ENCODE data around the gene TPH2.

Gene TPH2

GRCh38 chr12:71938728-71939385 is at the start of gene TPH2:
Gene TPH2, plus strand, starts transcription at chr12:71938845. Its CDS starts 142 bp downstream, at chr12:71938987.
- DNase-seq, result no peak

GRCh38 chr12:71890475-71890874 is 48.2 kb upstream of the TPH2 start:
- DNase-seq, result no peak

- no peak for DNase-seq
These were observed 46.6 kb upstream of the TPH2 start for GRCh38 chr12:71892059-71892458.

- no peak for DNase-seq
These were observed 42.3 kb upstream of the TPH2 start for GRCh38 chr12:71896205-71896882.

- no peak for DNase-seq
These were observed 38.6 kb upstream of the TPH2 start for GRCh38 chr12:71900091-71900490.

- DNase-seq, result no peak
These were observed 34.0 kb upstream of the TPH2 start for GRCh38 chr12:71904629-71905028.

GRCh38 chr12:71935594-71935993 is 3.1 kb upstream of the TPH2 start:
- DNase-seq, result no peak

GRCh38 chr12:71940068-71940467 is 1.4 kb downstream of the TPH2 start:
- DNase-seq, result no peak

GRCh38 chr12:71941174-71941573 is 2.5 kb downstream of the TPH2 start:
- no peak for DNase-seq

- DNase-seq, result no peak
These were observed 3.6 kb downstream of the TPH2 start for GRCh38 chr12:71942259-71942658.

GRCh38 chr12:71942703-71943102 is 4.1 kb downstream of the TPH2 start:
- no peak for DNase-seq

GRCh38 chr12:71945121-71945520 is 6.5 kb downstream of the TPH2 start:
- DNase-seq, result no peak

- no peak for DNase-seq
These were observed 7.2 kb downstream of the TPH2 start for GRCh38 chr12:71945883-71946282.

GRCh38 chr12:71947645-71948105 is 9.0 kb downstream of the TPH2 start:
- peak; percentile 93 for DNase-seq

GRCh38 chr12:71948390-71948789 is 9.7 kb downstream of the TPH2 start:
- peak; percentile 23 for DNase-seq

- no peak for DNase-seq
These were observed 11.0 kb downstream of the TPH2 start for GRCh38 chr12:71949646-71950045.

GRCh38 chr12:71950404-71950803 is 11.8 kb downstream of the TPH2 start:
- no peak for DNase-seq

GRCh38 chr12:71950819-71951218 is 12.2 kb downstream of the TPH2 start:
- DNase-seq, result no peak

GRCh38 chr12:71954083-71954778 is 15.6 kb downstream of the TPH2 start:
- DNase-seq, result no peak

GRCh38 chr12:71954861-71955260 is 16.2 kb downstream of the TPH2 start:
- DNase-seq, result no peak

GRCh38 chr12:71955970-71956369 is 17.3 kb downstream of the TPH2 start:
- DNase-seq, result no peak

GRCh38 chr12:71958056-71958455 is 19.4 kb downstream of the TPH2 start:
- no peak for DNase-seq

- DNase-seq, result no peak
These were observed 19.8 kb downstream of the TPH2 start for GRCh38 chr12:71958457-71958856.

- DNase-seq, result no peak
These were observed 20.4 kb downstream of the TPH2 start for GRCh38 chr12:71958993-71959578.

All from DMS79 treated with DMSO at 0.1 percent for 48 hours (cell line).